Naive thymus-derived CD4-positive, alpha-beta T cell (primary cell): Measurements from ENCODE around the gene PPP1R13L. TPM values are rescaled to one million over a fixed set of nuclear protein-coding genes. Genes with fewer than 3 reads are reported as not detected.
"Not testable (repeated sequence)": the region's sequence is repeated elsewhere in the genome, so short reads cannot be mapped to it uniquely, and the experiment has no call there.

Experiments used
- ATAC-seq: fragments of 150-1000 bp; cut with Tn5 transposase; 2 replicates; pipeline ENCODE4 v1.10.0; 2021; ENCODE audit warnings: mild to moderate bottlenecking, moderate library complexity
- CTCF ChIA-PET: fragments of 350-600 bp; sonication (Branson Sonifier 250); formaldehyde crosslinking; loops from one replicate; lab custom pipeline; 2021; ENCODE audit warnings: antibody characterized with exemption; lab: Charles Lee
- POLR2A ChIA-PET: fragments of 350-600 bp; sonication (Branson Sonifier 250); formaldehyde crosslinking; loops from one replicate; lab custom pipeline; 2021; ENCODE audit warnings: antibody characterized with exemption, inconsistent platforms; lab: Charles Lee
- DNase-seq, 9 donors: peaks; one replicate each; pipeline versions ENCODE4 v3.0.0 to v3.0.0-alpha.2; 2020 to 2022; ENCODE audit warnings: mixed read lengths in 1 of 9
- H3K27ac ChIP-seq: one replicate; pipeline ENCODE4 v1.7.0; 2013; ENCODE audit warnings: mild to moderate bottlenecking, low read depth, low read length, moderate library complexity
- H3K27me3 ChIP-seq, 2 donors: one replicate each; pipeline ENCODE4 v1.7.0; 2013; ENCODE audit warnings: low read length in 2 of 2, mild to moderate bottlenecking in 2 of 2, moderate library complexity in 2 of 2; ENCODE audit not compliant: control insufficient read depth in 2 of 2, insufficient read depth in 2 of 2
- H3K36me3 ChIP-seq, 3 experiments: 1 replicate in 2 of 3; 2 replicates in 1 of 3; pipeline ENCODE4 v1.7.0; 2013; ENCODE audit warnings: low read length in 3 of 3, mild to moderate bottlenecking in 3 of 3, moderate library complexity in 1 of 3; ENCODE audit not compliant: insufficient read depth in 3 of 3, control insufficient read depth in 2 of 3
- H3K4me1 ChIP-seq, 2 donors: one replicate each; pipeline ENCODE4 v1.7.0; 2013; ENCODE audit warnings: low read length in 2 of 2, mild to moderate bottlenecking in 2 of 2, moderate library complexity in 1 of 2; ENCODE audit not compliant: control insufficient read depth in 2 of 2, insufficient read depth in 2 of 2
- H3K4me3 ChIP-seq: 2 replicates; pipeline ENCODE4 v1.7.0; 2013; ENCODE audit warnings: mild to moderate bottlenecking, low read length
- H3K9me3 ChIP-seq, 3 experiments: 1 replicate in 2 of 3; 2 replicates in 1 of 3; pipeline ENCODE4 v1.7.0; 2013; ENCODE audit warnings: low read length in 3 of 3; ENCODE audit not compliant: control insufficient read depth in 2 of 3
- H3K27ac Mint-ChIP-seq, 9 donors: one replicate each; pipeline ENCODE4 v1.8.0; 2020 to 2022; ENCODE audit warnings: mixed read lengths in 9 of 9, mild to moderate bottlenecking in 8 of 9, moderate library complexity in 5 of 9, inconsistent platforms in 2 of 9
- H3K27me3 Mint-ChIP-seq, 5 donors: one replicate each; pipeline ENCODE4 v1.8.0; 2021 to 2022; ENCODE audit warnings: mixed read lengths in 5 of 5, mild to moderate bottlenecking in 1 of 5
- H3K36me3 Mint-ChIP-seq, 5 donors: one replicate each; pipeline ENCODE4 v1.8.0; 2020 to 2022; ENCODE audit warnings: mixed read lengths in 5 of 5, mild to moderate bottlenecking in 3 of 5, inconsistent platforms in 1 of 5
- H3K4me1 Mint-ChIP-seq, 7 donors: one replicate each; pipeline ENCODE4 v1.8.0; 2020 to 2022; ENCODE audit warnings: mixed read lengths in 7 of 7, mild to moderate bottlenecking in 3 of 7, inconsistent platforms in 1 of 7
- H3K4me3 Mint-ChIP-seq, 10 donors: one replicate each; pipeline ENCODE4 v1.8.0; 2020 to 2022; ENCODE audit warnings: mild to moderate bottlenecking in 10 of 10, mixed read lengths in 10 of 10, moderate library complexity in 6 of 10, inconsistent platforms in 2 of 10
- H3K9me3 Mint-ChIP-seq, 11 donors: one replicate each; pipeline ENCODE4 v1.8.0; 2020 to 2022; ENCODE audit warnings: mixed read lengths in 11 of 11, mild to moderate bottlenecking in 4 of 11, inconsistent platforms in 1 of 11, moderate library complexity in 1 of 11
- intact Hi-C, 2 donors: fragments of 100-400 bp; cut with micrococcal nuclease; formaldehyde crosslinking; loops; one replicate each; pipeline ENCODE4 v1.15.1; 2023
- polyA plus RNA-seq, 2 donors: library from polyadenylated mRNA; unstranded; fragments of 300-500 nt; fragmentation: Illumina TruSeq; gene quantifications; one replicate each; pipeline ENCODE4 v1.2.3, GENCODE V29; 2021
- total RNA-seq, 6 experiments: library from RNA in 5 of 6; stranded (reverse) in 5 of 6; gene quantifications; 1 replicate in 5 of 6; 2 replicates in 1 of 6; pipeline ENCODE4 v1.2.3 and lab custom pipeline; 2021 to 2026

The PPP1R13L gene
- total and polyA plus RNA-seq, 7 experiments from 2014 or later: 0.56 to 24.4 (median 3.2) TPM

GRCh38 chr19:45407585-45407984, 2.7 kb upstream of the PPP1R13L start:
- H3K36me3 Mint-ChIP-seq: peaks cover 0 to 13% (median 0%) of the 10 kb centered on the region in 5 donors
- peak overlapping the region in 1 of 9 donors; percentile 96 for H3K27ac Mint-ChIP-seq
- peaks cover 15 to 27% (median 21%) of the 10 kb centered on the region in 5 donors for H3K27me3 Mint-ChIP-seq
- CTCF ChIA-PET, H3K9me3 ChIP-seq, H3K27ac ChIP-seq, H3K4me3 ChIP-seq, ATAC-seq, H3K9me3 Mint-ChIP-seq, H3K36me3 ChIP-seq, DNase-seq: not testable (repeated sequence)
- H3K27me3 ChIP-seq: peaks cover 10 to 18% of the 10 kb centered on the region in 2 donors
- intact Hi-C loops: loop anchor here (5.0 to 10.0 kb wide), 5 partner anchors 155 to 1225 kb away; partner anchors contain the start of genes QPCTL (in 2 of the 2), SNRPD2 (in 2 of the 2), CCDC61 (in 1 of the 2) and FBXO46 (in 1 of the 2)
- peaks cover 16 to 25% of the 10 kb centered on the region in 2 donors for H3K4me1 ChIP-seq
- H3K4me1 Mint-ChIP-seq: peaks cover 28 to 53% (median 32%) of the 10 kb centered on the region in 7 donors
- H3K4me3 Mint-ChIP-seq: peak overlapping the region in 7 of 10 donors; percentile 10 to 98 (median 21)
- POLR2A ChIA-PET: interaction anchor here (0.6 to 1.3 kb wide), 4 partner anchors 9 to 51 kb away, joined by 3 to 5 read pairs (median 4); no protein-coding TSS in a partner anchor

GRCh38 chr19:45407091-45407375, 2.2 kb upstream of the PPP1R13L start:
- no peaks in the 10 kb centered on the region for H3K36me3 ChIP-seq
- H3K27ac ChIP-seq: peak overlapping the region; percentile 71
- H3K27me3 Mint-ChIP-seq: peaks cover 15 to 27% (median 21%) of the 10 kb centered on the region in 5 donors
- POLR2A ChIA-PET: interaction anchor here (0.6 to 1.3 kb wide), 3 partner anchors 9 to 52 kb away, joined by 3 to 5 read pairs (median 4); no protein-coding TSS in a partner anchor
- H3K4me3 Mint-ChIP-seq: peak overlapping the region; percentile 91 to 99 (median 97)
- no peaks in the 10 kb centered on the region for H3K9me3 ChIP-seq
- peaks cover 0 to 10% (median 0%) of the 10 kb centered on the region in 5 donors for H3K36me3 Mint-ChIP-seq
- H3K27ac Mint-ChIP-seq: peak overlapping the region in 6 of 9 donors; percentile 36 to 96 (median 70)
- H3K4me1 Mint-ChIP-seq: peaks cover 28 to 53% (median 32%) of the 10 kb centered on the region in 7 donors
- CTCF ChIA-PET: no interaction called here
- no peak for DNase-seq
- ATAC-seq: no peak
- H3K27me3 ChIP-seq: peaks cover 10 to 18% of the 10 kb centered on the region in 2 donors
- H3K9me3 Mint-ChIP-seq: no peaks in the 10 kb centered on the region
- intact Hi-C loops: loop anchor here (5.0 to 10.0 kb wide), 5 partner anchors 155 to 1225 kb away; partner anchors contain the start of genes QPCTL (in 2 of the 2), SNRPD2 (in 2 of the 2), CCDC61 (in 1 of the 2) and FBXO46 (in 1 of the 2)
- H3K4me3 ChIP-seq: peak overlapping the region; percentile 77
- H3K4me1 ChIP-seq: peaks cover 16 to 25% of the 10 kb centered on the region in 2 donors

- intact Hi-C loops: loop anchor here (1.0 to 10.0 kb wide), 12 partner anchors 17 to 1226 kb away; partner anchors contain the start of genes CCDC61 (in 2 of the 2), ERCC1 (in 2 of the 2), QPCTL (in 2 of the 2) and SNRPD2 (in 2 of the 2)
- peaks cover 10 to 18% of the 10 kb centered on the region in 2 donors for H3K27me3 ChIP-seq
- H3K9me3 ChIP-seq: no peaks in the 10 kb centered on the region
- H3K4me3 ChIP-seq: peak within 1 kb of the TSS; percentile 77
- peak; percentile 57 to 86 (median 81) for DNase-seq
- Mint-ChIP-seq H3K27ac (peak within 1 kb of the TSS; percentile 90 to 99 (median 94)), H3K4me1 (peaks cover 28 to 53% (median 32%) of the 10 kb centered on the region in 7 donors), H3K27me3 (peaks cover 15 to 27% (median 21%) of the 10 kb centered on the region in 5 donors), H3K9me3 (no peaks in the 10 kb centered on the region), H3K36me3 (peaks cover 0 to 10% (median 0%) of the 10 kb centered on the region in 5 donors), H3K4me3 (peak within 1 kb of the TSS; percentile 91 to 99 (median 97))
- POLR2A ChIA-PET: interaction anchor here (0.9 to 1.3 kb wide), 4 partner anchors 10 to 310 kb away, joined by 3 to 5 read pairs (median 4); no protein-coding TSS in a partner anchor
- H3K4me1 ChIP-seq: peaks cover 16 to 25% of the 10 kb centered on the region in 2 donors
- H3K36me3 ChIP-seq: no peaks in the 10 kb centered on the region
- CTCF ChIA-PET: no interaction called here
- H3K27ac ChIP-seq: peak within 1 kb of the TSS; percentile 71
- peak; percentile 85 for ATAC-seq
These were observed 1.6 kb upstream of the PPP1R13L start, which contains the start of gene POLR1G for GRCh38 chr19:45406226-45407090. Gene POLR1G, plus strand, starts transcription at chr19:45406644. Its CDS starts 53 bp downstream, at chr19:45406697.

GRCh38 chr19:45405435-45406225, 761 bp upstream of the PPP1R13L start:
- Mint-ChIP-seq H3K27me3 (peaks cover 15 to 27% (median 21%) of the 10 kb centered on the region in 5 donors), H3K4me3 (peak overlapping the region; percentile 91 to 99 (median 97)), H3K27ac (peak overlapping the region; percentile 90 to 99 (median 94)), H3K4me1 (peaks cover 28 to 53% (median 32%) of the 10 kb centered on the region in 7 donors), H3K9me3 (no peaks in the 10 kb centered on the region), H3K36me3 (peaks cover 0 to 10% (median 0%) of the 10 kb centered on the region in 5 donors)
- Histone ChIP-seq H3K4me1 (peaks cover 16 to 25% of the 10 kb centered on the region in 2 donors), H3K27ac (peak overlapping the region; percentile 71), H3K27me3 (peaks cover 10 to 18% of the 10 kb centered on the region in 2 donors), H3K4me3 (peak overlapping the region; percentile 77), H3K9me3 (no peaks in the 10 kb centered on the region), H3K36me3 (no peaks in the 10 kb centered on the region)
- ATAC-seq: peak; percentile 75
- DNase-seq: peak; percentile 62 to 88 (median 81)
- CTCF ChIA-PET: interaction anchor here (0.6 to 1.0 kb wide), 2 partner anchors 73 to 285 kb away, joined by 3 to 4 read pairs; no protein-coding TSS in a partner anchor
- POLR2A ChIA-PET: interaction anchor here (0.9 to 1.0 kb wide), 2 partner anchors 71 to 311 kb away, joined by 3 to 5 read pairs; no protein-coding TSS in a partner anchor
- intact Hi-C loops: loop anchor here (1.0 to 10.0 kb wide), 20 partner anchors 18 to 1227 kb away; partner anchors contain the start of genes CCDC61 (in 2 of the 2), ERCC1 (in 2 of the 2), ERCC2 (in 2 of the 2) and OPA3 (in 2 of the 2)

- intact Hi-C loops: loop anchor here in 1 of 2 donors (10.0 kb wide), 1 partner anchor 591 kb away; the partner anchor contains the start of gene CCDC61
- no peak overlapping the region for H3K4me3 ChIP-seq
- DNase-seq (peak in 8 of 9 donors; percentile 30 to 73 (median 45)), ATAC-seq (no peak)
- H3K9me3 Mint-ChIP-seq: no peaks in the 10 kb centered on the region
- peaks cover 10 to 23% of the 10 kb centered on the region in 2 donors for H3K27me3 ChIP-seq
- ChIA-PET CTCF (interaction anchor here (0.9 kb wide), 1 partner anchor 81 kb away, joined by 4 read pairs; no protein-coding TSS in a partner anchor), POLR2A (interaction anchor here (0.7 kb wide), 1 partner anchor 33 kb away, joined by 3 read pairs; no protein-coding TSS in a partner anchor)
- H3K4me3 Mint-ChIP-seq: peak overlapping the region; percentile 77 to 99 (median 96)
- peaks cover 16 to 25% of the 10 kb centered on the region in 2 donors for H3K4me1 ChIP-seq
- no peaks in the 10 kb centered on the region for H3K36me3 ChIP-seq
- peaks cover 15 to 27% (median 21%) of the 10 kb centered on the region in 5 donors for H3K27me3 Mint-ChIP-seq
- H3K9me3 ChIP-seq: no peaks in the 10 kb centered on the region
- no peak overlapping the region for H3K27ac ChIP-seq
- H3K27ac Mint-ChIP-seq: peak overlapping the region in 2 of 9 donors; percentile 48 to 90
- peaks cover 24 to 50% (median 30%) of the 10 kb centered on the region in 7 donors for H3K4me1 Mint-ChIP-seq
- peaks cover 0 to 6% (median 0%) of the 10 kb centered on the region in 5 donors for H3K36me3 Mint-ChIP-seq
These were observed 900 bp downstream of the PPP1R13L start for GRCh38 chr19:45403781-45404556.
